DMS 273 treated with DMSO at 0.1 percent for 48 hours (cell line): ENCODE data around the gene RECQL.
"Not testable (repeated sequence)": the region's sequence is repeated elsewhere in the genome, so short reads cannot be mapped to it uniquely, and the experiment has no call there.

Experiments
- DNase-seq: peaks from one replicate; lab custom pipeline; 2025; lab: John Stamatoyannopoulos, UW

The RECQL gene

GRCh38 chr12:21419009-21419699 lies 82.3 kb downstream of the RECQL start:
- not testable (repeated sequence) for DNase-seq
